Keratinocyte (primary cell): Measurements from ENCODE around the gene SBK2. TPM values are rescaled to one million over a fixed set of nuclear protein-coding genes. Genes with fewer than 3 reads are reported as not detected.

Source experiments
- DNase-seq: peaks from one replicate; pipeline ENCODE4 v3.0.0-alpha.2; 2011; ENCODE audit warnings: low read depth, missing footprints, low spot score
- FAIRE-seq: peaks from 2 replicates; lab custom pipeline; 2011; peaks lifted over from hg19 to GRCh38; lab: Jason Lieb, UNC
- H2AFZ ChIP-seq: 2 replicates; pipeline ENCODE4 v1.6.0; 2012; ENCODE audit warnings: low read length, control low read depth, inconsistent platforms; ENCODE audit not compliant: control insufficient read depth
- H3K27ac ChIP-seq: 2 replicates; pipeline ENCODE4 v1.5.1; 2011; ENCODE audit warnings: low read length; ENCODE audit not compliant: control insufficient read depth, insufficient read depth
- H3K27me3 ChIP-seq: 3 replicates; pipeline ENCODE4 v1.6.0; 2011; ENCODE audit warnings: low read length; ENCODE audit not compliant: control insufficient read depth, insufficient read depth; ENCODE audit errors: extremely low read depth
- H3K36me3 ChIP-seq, 2 experiments: 2 replicates in 1 of 2; 3 replicates in 1 of 2; pipeline ENCODE4 v1.5.1; 2011; ENCODE audit warnings: low read length in 2 of 2, mild to moderate bottlenecking in 1 of 2; ENCODE audit not compliant: control insufficient read depth in 2 of 2, insufficient read depth in 2 of 2; ENCODE audit errors: extremely low read depth in 1 of 2
- H3K4me1 ChIP-seq: 3 replicates; pipeline ENCODE4 v1.5.1; 2011; ENCODE audit warnings: low read length; ENCODE audit not compliant: control insufficient read depth, insufficient read depth; ENCODE audit errors: extremely low read depth
- H3K4me2 ChIP-seq: 3 replicates; pipeline ENCODE4 v1.6.0; 2011; ENCODE audit warnings: low read depth, low read length; ENCODE audit not compliant: control insufficient read depth, insufficient read depth; ENCODE audit errors: extremely low read depth
- H3K4me3 ChIP-seq, 3 experiments: fragments of 200-600 bp in 1 of 3; sonication (generic) in 1 of 3; 2 replicates in 2 of 3; 3 replicates in 1 of 3; pipeline ENCODE4 v1.5.1; 2011 to 2016; ENCODE audit warnings: low read length in 3 of 3, mild to moderate bottlenecking in 3 of 3, control low read depth in 2 of 3, inconsistent platforms in 1 of 3, low read depth in 1 of 3, mixed read lengths in 1 of 3, mixed run types in 1 of 3, moderate library complexity in 1 of 3; ENCODE audit not compliant: control insufficient read depth in 2 of 3, insufficient read depth in 2 of 3; ENCODE audit errors: extremely low read depth in 1 of 3
- H3K79me2 ChIP-seq: 2 replicates; pipeline ENCODE4 v1.6.0; 2012; ENCODE audit warnings: low read length; ENCODE audit not compliant: control insufficient read depth, insufficient read depth
- H3K9ac ChIP-seq: 3 replicates; pipeline ENCODE4 v1.6.0; 2011; ENCODE audit warnings: low read length; ENCODE audit not compliant: control insufficient read depth, insufficient read depth; ENCODE audit errors: extremely low read depth
- H3K9me1 ChIP-seq: 3 replicates; pipeline ENCODE4 v1.6.0; 2011; ENCODE audit warnings: low read length; ENCODE audit not compliant: control insufficient read depth, insufficient read depth; ENCODE audit errors: extremely low read depth
- H3K9me3 ChIP-seq: 2 replicates; pipeline ENCODE4 v1.5.1; 2012; ENCODE audit warnings: low read depth, low read length; ENCODE audit not compliant: control insufficient read depth
- H4K20me1 ChIP-seq: 3 replicates; pipeline ENCODE4 v1.6.0; 2011; ENCODE audit warnings: low read length; ENCODE audit not compliant: control insufficient read depth, insufficient read depth; ENCODE audit errors: extremely low read depth
- EZH2 ChIP-seq: IDR thresholded peaks from one replicate; pipeline ENCODE4 v1.6.1; 2012; ENCODE audit warnings: inconsistent platforms, mild to moderate bottlenecking, low read length, moderate library complexity
- dilution Hi-C: fragments of 300-500 bp; cut with MboI; formaldehyde crosslinking; loops from one replicate; pipeline ENCODE4 v1.7.0; 2020; ENCODE audit warnings: low sequenced_read_pairs; ENCODE audit not compliant: extremely low pct_ligation_motif_present
- polyA plus RNA-seq, 5 experiments: library from polyadenylated mRNA; depleted of rRNA in 3 of 5; stranded (reverse) in 3 of 5; stranded (forward) in 1 of 5; unstranded in 1 of 5; fragments of >200 nt; gene quantifications; 1 replicate in 1 of 5; 2 replicates in 3 of 5; 3 replicates in 1 of 5; pipeline versions ENCODE4 v1.2.1 to v1.2.3, GENCODE V29; 2011 to 2012; ENCODE audit warnings: missing spikeins in 2 of 5, low read depth in 1 of 5, low replicate concordance in 1 of 5
- TF ChIP-seq, protein P1 (sequence below), 3 experiments: IDR thresholded peaks in 1 of 3; conservative IDR thresholded peaks in 1 of 3; optimal IDR thresholded peaks in 1 of 3; 2 replicates in 2 of 3; 3 replicates in 1 of 3; pipeline versions ENCODE3 to v1.5.1; 2011; ENCODE audit warnings: low read length in 3 of 3, mild to moderate bottlenecking in 3 of 3, moderate library complexity in 2 of 3, control low read depth in 1 of 3, inconsistent platforms in 1 of 3; ENCODE audit not compliant: insufficient read depth in 2 of 3; ENCODE audit errors: extremely low read depth in 1 of 3

SBK2 gene
- polyA plus RNA-seq, 1 donor (not counting 4 experiments of a cell fraction or from before 2014, with no cell fraction given): not detected

DNA sequence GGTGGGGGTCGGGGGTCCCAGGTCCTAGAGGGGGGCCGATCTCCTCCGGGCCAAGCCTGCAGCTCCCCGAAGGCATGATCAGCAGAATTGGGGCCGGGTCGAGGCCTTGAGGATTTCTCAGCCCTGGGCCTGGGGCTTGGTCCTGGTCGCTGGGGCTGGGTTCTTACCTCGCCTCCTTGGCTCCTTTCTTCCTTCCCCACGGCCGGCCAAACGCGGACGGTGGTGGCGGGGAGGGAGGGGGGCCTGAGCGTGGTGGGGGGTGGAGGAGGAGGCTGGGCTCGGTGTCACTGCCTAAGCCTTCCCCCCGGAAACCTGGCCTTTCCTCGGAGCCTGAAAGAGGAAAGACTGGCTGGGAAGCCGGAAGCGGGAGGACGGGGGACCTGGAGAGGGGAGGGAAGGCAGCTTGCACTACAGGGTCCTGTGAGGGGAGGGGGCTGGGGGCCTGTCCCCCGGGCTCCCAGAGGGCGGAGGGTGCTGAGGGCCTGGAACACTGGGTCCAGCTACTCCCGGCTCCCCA lies 43.8 kb upstream of the SBK2 start, which contains the start of gene ZNF579:
Gene ZNF579 (minus strand): TSS at position 221 of the 517 bp plus-strand sequence. CDS start 1,209 bp downstream, outside the sequence.
- Histone ChIP-seq H3K79me2 (peaks cover 13% of the 10 kb centered on the region), H3K36me3 (peaks cover 0 to 2% of the 10 kb centered on the region in 2 experiments), H3K4me3 (peak within 1 kb of the TSS; percentile 80 to 97 (median 91)), H3K4me2 (peak within 1 kb of the TSS; percentile 82), H3K9ac (peak within 1 kb of the TSS; percentile 75), H2AFZ (peak within 1 kb of the TSS; percentile 62), H3K27ac (peak within 1 kb of the TSS; percentile 29), H3K9me1 (no peaks in the 10 kb centered on the region), H3K9me3 (no peaks in the 10 kb centered on the region), H4K20me1 (no peaks in the 10 kb centered on the region), H3K4me1 (peaks cover 12% of the 10 kb centered on the region), H3K27me3 (peaks cover 4% of the 10 kb centered on the region)
- dilution Hi-C loops: no loop called here
- no peak for TF ChIP-seq EZH2
- TF ChIP-seq, protein P1, sequence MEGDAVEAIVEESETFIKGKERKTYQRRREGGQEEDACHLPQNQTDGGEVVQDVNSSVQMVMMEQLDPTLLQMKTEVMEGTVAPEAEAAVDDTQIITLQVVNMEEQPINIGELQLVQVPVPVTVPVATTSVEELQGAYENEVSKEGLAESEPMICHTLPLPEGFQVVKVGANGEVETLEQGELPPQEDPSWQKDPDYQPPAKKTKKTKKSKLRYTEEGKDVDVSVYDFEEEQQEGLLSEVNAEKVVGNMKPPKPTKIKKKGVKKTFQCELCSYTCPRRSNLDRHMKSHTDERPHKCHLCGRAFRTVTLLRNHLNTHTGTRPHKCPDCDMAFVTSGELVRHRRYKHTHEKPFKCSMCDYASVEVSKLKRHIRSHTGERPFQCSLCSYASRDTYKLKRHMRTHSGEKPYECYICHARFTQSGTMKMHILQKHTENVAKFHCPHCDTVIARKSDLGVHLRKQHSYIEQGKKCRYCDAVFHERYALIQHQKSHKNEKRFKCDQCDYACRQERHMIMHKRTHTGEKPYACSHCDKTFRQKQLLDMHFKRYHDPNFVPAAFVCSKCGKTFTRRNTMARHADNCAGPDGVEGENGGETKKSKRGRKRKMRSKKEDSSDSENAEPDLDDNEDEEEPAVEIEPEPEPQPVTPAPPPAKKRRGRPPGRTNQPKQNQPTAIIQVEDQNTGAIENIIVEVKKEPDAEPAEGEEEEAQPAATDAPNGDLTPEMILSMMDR (optimal IDR thresholded peaks at IDR 0.05 in 1 of 3, IDR thresholded peaks at IDR 0.05 in 1 of 3, conservative IDR thresholded peaks at IDR 0.05 in 1 of 3; ENCODE audit: extremely low read depth in 1 of 3, insufficient read depth in 2 of 3, low read length in 3 of 3): no peak
- FAIRE-seq (peak; percentile 36), DNase-seq (no peak)

DNA sequence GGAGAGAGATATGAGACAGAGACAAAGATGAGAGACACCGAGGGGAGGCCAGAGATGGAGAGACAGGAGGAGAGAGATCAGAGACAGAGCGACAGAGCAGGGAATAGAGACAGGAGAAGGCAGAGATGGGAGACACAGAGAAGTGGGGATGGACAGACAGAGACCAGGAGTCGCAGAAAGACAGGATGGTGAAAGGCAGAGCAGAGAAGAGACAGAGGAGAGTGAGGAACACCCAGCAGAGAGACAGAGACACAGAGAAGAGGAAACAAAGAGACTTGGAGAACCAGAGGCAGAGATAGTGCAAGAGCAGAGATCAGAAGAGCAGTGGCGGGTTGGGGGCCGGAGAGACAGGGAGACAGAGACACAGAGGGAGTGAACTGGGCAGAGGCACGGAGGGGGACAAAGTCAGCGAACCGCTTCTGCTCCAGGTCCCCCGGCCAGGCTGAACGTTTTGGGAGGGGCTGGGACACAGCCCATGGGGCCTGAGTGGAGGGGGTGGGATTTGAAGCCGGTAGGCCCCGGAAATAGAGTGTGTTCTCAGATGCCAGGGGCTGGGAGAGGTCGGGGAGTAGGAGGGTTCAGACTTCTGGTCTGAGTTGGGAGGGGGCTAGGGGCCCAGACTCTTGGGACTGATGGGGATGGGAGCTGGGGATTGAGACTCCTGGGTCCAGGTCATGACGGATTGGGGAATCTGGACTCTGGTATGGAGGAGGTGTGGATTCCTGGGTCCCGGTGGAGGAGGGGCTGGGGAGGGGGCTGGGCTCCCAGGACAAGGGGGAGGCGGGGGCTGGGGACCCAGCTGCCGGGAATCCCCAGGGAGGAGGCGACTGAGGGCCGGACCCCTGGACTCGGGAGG lies 43.1 kb upstream of the SBK2 start:
- Histone ChIP-seq H3K27me3 (peaks cover 2% of the 10 kb centered on the region), H3K9me1 (no peaks in the 10 kb centered on the region), H3K27ac (peak overlapping the region; percentile 17), H2AFZ (peak overlapping the region; percentile 62), H3K4me1 (peaks cover 12% of the 10 kb centered on the region), H3K79me2 (peaks cover 13% of the 10 kb centered on the region), H3K9me3 (no peaks in the 10 kb centered on the region), H3K9ac (peak overlapping the region; percentile 75), H3K4me3 (peak overlapping the region; percentile 80 to 97 (median 91)), H4K20me1 (no peaks in the 10 kb centered on the region), H3K4me2 (peak overlapping the region; percentile 80), H3K36me3 (peaks cover 0 to 2% of the 10 kb centered on the region in 2 experiments)
- FAIRE-seq (no peak), DNase-seq (no peak)
- TF ChIP-seq, protein P1 (optimal IDR thresholded peaks at IDR 0.05 in 1 of 3, IDR thresholded peaks at IDR 0.05 in 1 of 3, conservative IDR thresholded peaks at IDR 0.05 in 1 of 3; ENCODE audit: extremely low read depth in 1 of 3, insufficient read depth in 2 of 3, low read length in 3 of 3): no peak
- TF ChIP-seq EZH2: no peak
- dilution Hi-C loops: no loop called here
